ENCODE results near the gene RB1.

GRCh38 chr13:48400090-48400694 lies 96.6 kb downstream of the RB1 start:
- TF ChIP-seq CTCF (IDR thresholded peaks at IDR 0.05), result no peak
- no peak for TF ChIP-seq POLR2A (IDR thresholded peaks at IDR 0.05)
